ENCODE measurements around the gene PDSS1.

Gene PDSS1

GRCh38 chr10:26699631-26700030, 2.1 kb downstream of the PDSS1 start:
- TF ChIP-seq CTCF (conservative IDR thresholded peaks at IDR 0.05; ENCODE audit: low read depth, low read length) = no peak
- no peak overlapping the region for H3K4me3 ChIP-seq (ENCODE audit: low read depth, low read length)
- DNase-seq (ENCODE audit: low read depth) = no peak

- no peak for TF ChIP-seq CTCF (conservative IDR thresholded peaks at IDR 0.05; ENCODE audit: low read depth, low read length)
- no peak for DNase-seq (ENCODE audit: low read depth)
- H3K4me3 ChIP-seq (ENCODE audit: low read depth, low read length) = no peak overlapping the region
Observed at GRCh38 chr10:26700884-26701630, 3.6 kb downstream of the PDSS1 start.

- no peak overlapping the region for H3K4me3 ChIP-seq (ENCODE audit: low read depth, low read length)
- no peak for DNase-seq (ENCODE audit: low read depth)
- no peak for TF ChIP-seq CTCF (conservative IDR thresholded peaks at IDR 0.05; ENCODE audit: low read depth, low read length)
Observed at GRCh38 chr10:26703096-26703495, 5.6 kb downstream of the PDSS1 start.

- DNase-seq (ENCODE audit: low read depth) = no peak
- H3K4me3 ChIP-seq (ENCODE audit: low read depth, low read length) = no peak overlapping the region
- no peak for TF ChIP-seq CTCF (conservative IDR thresholded peaks at IDR 0.05; ENCODE audit: low read depth, low read length)
Observed at GRCh38 chr10:26703974-26704373, 6.5 kb downstream of the PDSS1 start.

GRCh38 chr10:26706206-26706605, 8.7 kb downstream of the PDSS1 start:
- no peak for DNase-seq (ENCODE audit: low read depth)
- TF ChIP-seq CTCF (conservative IDR thresholded peaks at IDR 0.05; ENCODE audit: low read depth, low read length) = no peak
- H3K4me3 ChIP-seq (ENCODE audit: low read depth, low read length) = no peak overlapping the region

- H3K4me3 ChIP-seq (ENCODE audit: low read depth, low read length) = no peak overlapping the region
- DNase-seq (ENCODE audit: low read depth) = no peak
- TF ChIP-seq CTCF (conservative IDR thresholded peaks at IDR 0.05; ENCODE audit: low read depth, low read length) = no peak
Observed at GRCh38 chr10:26706936-26707335, 9.4 kb downstream of the PDSS1 start.

- no peak overlapping the region for H3K4me3 ChIP-seq (ENCODE audit: low read depth, low read length)
- DNase-seq (ENCODE audit: low read depth) = no peak
- TF ChIP-seq CTCF (conservative IDR thresholded peaks at IDR 0.05; ENCODE audit: low read depth, low read length) = no peak
Observed at GRCh38 chr10:26711324-26711723, 13.8 kb downstream of the PDSS1 start.
